Measurements from ENCODE around the gene SPRY1. TPM values are rescaled to one million over a fixed set of nuclear protein-coding genes. Genes with fewer than 3 reads are reported as not detected.

The SPRY1 gene
- total RNA-seq, 2 experiments from 2014 or later = 137 to 144 TPM

- intact Hi-C loops (cut with micrococcal nuclease) = no loop called here
- H3K9me3 Mint-ChIP-seq = no peaks in the 10 kb centered on the region
- DNase-seq (no peak), ATAC-seq (no peak)
- TF ChIP-seq, protein P1, sequence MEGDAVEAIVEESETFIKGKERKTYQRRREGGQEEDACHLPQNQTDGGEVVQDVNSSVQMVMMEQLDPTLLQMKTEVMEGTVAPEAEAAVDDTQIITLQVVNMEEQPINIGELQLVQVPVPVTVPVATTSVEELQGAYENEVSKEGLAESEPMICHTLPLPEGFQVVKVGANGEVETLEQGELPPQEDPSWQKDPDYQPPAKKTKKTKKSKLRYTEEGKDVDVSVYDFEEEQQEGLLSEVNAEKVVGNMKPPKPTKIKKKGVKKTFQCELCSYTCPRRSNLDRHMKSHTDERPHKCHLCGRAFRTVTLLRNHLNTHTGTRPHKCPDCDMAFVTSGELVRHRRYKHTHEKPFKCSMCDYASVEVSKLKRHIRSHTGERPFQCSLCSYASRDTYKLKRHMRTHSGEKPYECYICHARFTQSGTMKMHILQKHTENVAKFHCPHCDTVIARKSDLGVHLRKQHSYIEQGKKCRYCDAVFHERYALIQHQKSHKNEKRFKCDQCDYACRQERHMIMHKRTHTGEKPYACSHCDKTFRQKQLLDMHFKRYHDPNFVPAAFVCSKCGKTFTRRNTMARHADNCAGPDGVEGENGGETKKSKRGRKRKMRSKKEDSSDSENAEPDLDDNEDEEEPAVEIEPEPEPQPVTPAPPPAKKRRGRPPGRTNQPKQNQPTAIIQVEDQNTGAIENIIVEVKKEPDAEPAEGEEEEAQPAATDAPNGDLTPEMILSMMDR (IDR thresholded peaks at IDR 0.05) = no peak
- POLR2A ChIA-PET = no interaction called here
- H3K4me3 Mint-ChIP-seq = no peak overlapping the region
- H3K4me1 Mint-ChIP-seq (ENCODE audit: low read depth) = no peaks in the 10 kb centered on the region
- CTCF ChIA-PET = interaction anchor here (1.4 kb wide), 1 partner anchor 186 kb away, joined by 6 read pairs; no protein-coding TSS in a partner anchor
- no peaks in the 10 kb centered on the region for H3K36me3 Mint-ChIP-seq (ENCODE audit: low read depth)
- H3K27me3 Mint-ChIP-seq = no peaks in the 10 kb centered on the region
- no peak overlapping the region for H3K27ac Mint-ChIP-seq
These were observed 17.8 kb upstream of the SPRY1 start for GRCh38 chr4:123378794-123379193.

DNA sequence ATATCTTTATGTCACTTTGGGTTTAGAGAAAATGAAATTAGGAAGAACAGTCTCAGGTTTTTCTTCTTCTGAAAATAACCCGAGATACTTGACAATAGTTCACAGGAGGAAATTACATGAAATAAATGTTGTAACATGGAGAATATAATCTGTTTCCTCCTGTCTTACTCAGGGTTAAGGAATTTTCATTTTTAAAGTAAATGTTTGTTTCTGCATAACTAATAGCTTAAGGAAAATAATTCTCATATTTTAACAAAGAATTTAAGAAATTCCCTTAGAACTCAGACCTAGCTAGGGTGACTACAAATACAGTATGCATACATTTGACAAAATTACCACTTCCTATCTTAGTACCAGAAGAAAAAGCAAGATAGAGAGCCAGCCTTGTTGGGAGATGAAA is 17.2 kb upstream of the SPRY1 start:
- CTCF ChIA-PET = interaction anchor here (1.4 kb wide), 1 partner anchor 185 kb away, joined by 6 read pairs; no protein-coding TSS in a partner anchor
- H3K27ac Mint-ChIP-seq = no peak overlapping the region
- H3K27me3 Mint-ChIP-seq = no peaks in the 10 kb centered on the region

GRCh38 chr4:123380728-123381716 is 15.6 kb upstream of the SPRY1 start:
- CTCF ChIA-PET = no interaction called here
- intact Hi-C loops (cut with micrococcal nuclease) = no loop called here
- Mint-ChIP-seq H3K4me1 (ENCODE audit: low read depth) (no peaks in the 10 kb centered on the region), H3K27ac (no peak overlapping the region), H3K36me3 (ENCODE audit: low read depth) (no peaks in the 10 kb centered on the region), H3K4me3 (no peak overlapping the region), H3K27me3 (no peaks in the 10 kb centered on the region), H3K9me3 (no peaks in the 10 kb centered on the region)
- TF ChIP-seq, protein P1 (IDR thresholded peaks at IDR 0.05) = no peak
- POLR2A ChIA-PET = interaction anchor here (0.6 kb wide), 1 partner anchor 17 kb away, joined by 5 read pairs; no protein-coding TSS in a partner anchor
- ATAC-seq (no peak), DNase-seq (no peak)

More for the DNA sequence above, 17.2 kb upstream of the SPRY1 start:
- no peaks in the 10 kb centered on the region for H3K4me1 Mint-ChIP-seq (ENCODE audit: low read depth)
- POLR2A ChIA-PET = no interaction called here
- DNase-seq (no peak), ATAC-seq (no peak)
- TF ChIP-seq, protein P1 (IDR thresholded peaks at IDR 0.05) = no peak
- intact Hi-C loops (cut with micrococcal nuclease) = no loop called here
- H3K9me3 Mint-ChIP-seq = no peaks in the 10 kb centered on the region
- no peak overlapping the region for H3K4me3 Mint-ChIP-seq
- H3K36me3 Mint-ChIP-seq (ENCODE audit: low read depth) = no peaks in the 10 kb centered on the region

DNA sequence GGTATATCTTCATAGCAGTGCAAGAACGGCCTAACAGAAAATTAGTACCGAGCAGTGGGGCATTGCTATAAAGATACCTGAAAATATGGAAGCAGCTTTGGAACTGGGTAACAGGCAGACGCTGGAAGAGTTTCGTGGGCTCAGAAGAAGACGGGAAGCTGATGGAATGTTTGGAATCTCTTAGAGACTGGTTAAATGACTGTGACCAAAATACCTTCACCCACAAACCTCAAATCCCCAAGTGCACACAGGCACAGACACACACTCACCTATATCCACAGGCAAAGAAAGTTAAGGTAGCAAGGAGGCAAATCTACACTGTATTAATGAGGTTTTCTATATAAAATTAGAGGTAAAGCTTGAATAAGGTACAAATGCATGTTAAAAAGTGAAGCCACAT is 14.6 kb upstream of the SPRY1 start:
- intact Hi-C loops (cut with micrococcal nuclease) = no loop called here
- POLR2A ChIA-PET = no interaction called here
- Mint-ChIP-seq H3K36me3 (ENCODE audit: low read depth) (no peaks in the 10 kb centered on the region), H3K4me3 (no peak overlapping the region), H3K27me3 (no peaks in the 10 kb centered on the region), H3K9me3 (no peaks in the 10 kb centered on the region), H3K4me1 (ENCODE audit: low read depth) (no peaks in the 10 kb centered on the region), H3K27ac (no peak overlapping the region)
- TF ChIP-seq, protein P1 (IDR thresholded peaks at IDR 0.05) = no peak
- CTCF ChIA-PET = no interaction called here
- DNase-seq = no peak
- no peak for ATAC-seq

DNA sequence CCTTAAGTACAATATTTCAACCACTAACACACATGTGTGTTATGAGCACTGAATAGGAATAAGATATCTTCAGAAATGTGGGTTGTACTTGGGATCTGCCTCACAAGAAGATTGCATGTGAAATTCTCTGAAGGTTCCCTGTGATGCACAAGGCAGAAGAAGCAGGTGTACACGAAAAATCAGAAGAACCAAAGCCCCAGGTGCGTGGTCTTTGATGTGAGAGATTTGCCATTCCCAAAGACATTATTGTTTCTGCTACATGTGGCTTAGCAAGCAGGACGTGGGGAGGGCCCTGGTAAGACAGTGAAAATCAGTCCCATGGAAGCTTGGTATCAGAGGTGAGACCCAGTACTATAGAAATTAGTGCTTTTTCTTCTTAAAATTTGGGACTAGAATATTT is 13.0 kb upstream of the SPRY1 start:
- POLR2A ChIA-PET = no interaction called here
- Mint-ChIP-seq H3K27ac (no peak overlapping the region), H3K4me3 (no peak overlapping the region), H3K36me3 (ENCODE audit: low read depth) (no peaks in the 10 kb centered on the region), H3K4me1 (ENCODE audit: low read depth) (no peaks in the 10 kb centered on the region), H3K9me3 (no peaks in the 10 kb centered on the region), H3K27me3 (no peaks in the 10 kb centered on the region)
- TF ChIP-seq, protein P1 (IDR thresholded peaks at IDR 0.05) = no peak
- CTCF ChIA-PET = interaction anchor here (0.9 kb wide), 1 partner anchor 20 kb away, joined by 3 read pairs; no protein-coding TSS in a partner anchor
- ATAC-seq (no peak), DNase-seq (no peak)
- intact Hi-C loops (cut with micrococcal nuclease) = no loop called here
